Activated CD4-positive, alpha-beta memory T cell treated with anti-CD3 and anti-CD28 coated beads for 36 hours (primary cell): Measurements from ENCODE around the gene SMAD3. TPM values are rescaled to one million over a fixed set of nuclear protein-coding genes. Genes with fewer than 3 reads are reported as not detected.

Experiments
- CTCF ChIA-PET: fragments of 350-600 bp; sonication (Branson Sonifier 250); formaldehyde crosslinking; loops from one replicate; lab custom pipeline; 2021; ENCODE audit warnings: antibody characterized with exemption, inconsistent platforms; lab: Charles Lee
- POLR2A ChIA-PET: fragments of 350-600 bp; sonication (Branson Sonifier 250); formaldehyde crosslinking; loops from one replicate; lab custom pipeline; 2021; ENCODE audit warnings: antibody characterized with exemption; lab: Charles Lee
- DNase-seq: peaks from one replicate; pipeline ENCODE4 v3.0.0-alpha.2; 2020
- H3K27ac Mint-ChIP-seq: one replicate; pipeline ENCODE4 v1.8.0; 2021; ENCODE audit warnings: mixed read lengths
- H3K27me3 Mint-ChIP-seq: one replicate; pipeline ENCODE4 v1.8.0; 2021; ENCODE audit warnings: mixed read lengths
- H3K36me3 Mint-ChIP-seq: one replicate; pipeline ENCODE4 v1.8.0; 2021; ENCODE audit warnings: mixed read lengths
- H3K4me1 Mint-ChIP-seq: one replicate; pipeline ENCODE4 v1.8.0; 2021; ENCODE audit warnings: low read depth, mixed read lengths
- H3K4me3 Mint-ChIP-seq: one replicate; pipeline ENCODE4 v1.8.0; 2021; ENCODE audit warnings: mild to moderate bottlenecking, mixed read lengths
- H3K9me3 Mint-ChIP-seq: one replicate; pipeline ENCODE4 v1.8.0; 2021; ENCODE audit warnings: mixed read lengths
- intact Hi-C: fragments of 100-400 bp; cut with micrococcal nuclease; formaldehyde crosslinking; loops from one replicate; pipeline ENCODE4 v1.15.1; 2023
- total RNA-seq, 2 experiments: library from RNA; stranded (reverse); gene quantifications; one replicate each; pipeline ENCODE4 v1.2.3, GENCODE V29; 2021

SMAD3 gene
- total RNA-seq, 2 experiments from 2014 or later: 50.2 to 50.5 TPM

DNA sequence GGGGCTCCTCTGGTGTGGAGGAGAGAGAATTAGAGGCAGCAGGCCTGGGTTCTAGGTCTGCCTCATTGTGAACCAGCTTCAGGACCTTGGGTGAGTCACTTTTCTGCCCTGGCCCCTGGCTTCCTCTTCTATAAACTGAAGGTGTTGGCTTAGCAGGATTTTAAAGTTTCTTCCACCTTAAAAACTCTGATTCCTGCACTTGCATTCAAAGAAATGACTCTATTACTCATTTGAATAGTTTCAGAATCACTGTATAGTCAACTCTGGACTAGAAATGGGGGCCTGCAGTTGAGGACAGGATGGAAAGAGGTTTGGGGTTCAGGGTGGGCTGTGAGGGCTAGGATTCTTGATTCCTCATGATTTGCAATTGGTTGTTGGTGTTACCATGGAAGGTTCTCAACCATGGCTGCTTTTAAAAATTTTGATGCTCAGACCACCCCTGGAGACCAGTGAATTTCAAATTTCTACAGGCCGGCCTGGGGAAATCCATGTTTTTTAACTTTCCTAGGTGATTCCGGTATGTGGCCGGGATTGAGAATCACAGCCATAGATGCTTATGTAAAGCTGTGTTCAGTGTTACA lies 19.9 kb downstream of the SMAD3 start:
- Mint-ChIP-seq H3K36me3 (peaks cover 18% of the 10 kb centered on the region), H3K9me3 (peaks cover 4% of the 10 kb centered on the region), H3K4me3 (peak overlapping the region; percentile 21), H3K27ac (peak overlapping the region; percentile 82), H3K4me1 (peaks cover 98% of the 10 kb centered on the region), H3K27me3 (no peaks in the 10 kb centered on the region)
- intact Hi-C loops: loop anchor here (1.0 to 5.0 kb wide), 7 partner anchors 16 to 222 kb away; no protein-coding TSS in a partner anchor
- DNase-seq: peak; percentile 84
- POLR2A ChIA-PET: interaction anchor here (0.5 to 6.9 kb wide), 18 partner anchors 10 to 215 kb away, joined by 3 to 117 read pairs (median 3); partner anchors contain the start of gene SMAD3
- CTCF ChIA-PET: interaction anchor here (0.7 to 5.8 kb wide), 5 partner anchors 17 to 218 kb away, joined by 3 to 69 read pairs (median 3); partner anchors contain the start of gene SMAD3

- intact Hi-C loops: loop anchor here (1.0 to 5.0 kb wide), 7 partner anchors 15 to 221 kb away; no protein-coding TSS in a partner anchor
- CTCF ChIA-PET: interaction anchor here (0.7 to 5.8 kb wide), 5 partner anchors 12 to 62 kb away, joined by 3 to 69 read pairs (median 3); partner anchors contain the start of gene SMAD3
- POLR2A ChIA-PET: interaction anchor here (0.5 to 6.9 kb wide), 18 partner anchors 9 to 215 kb away, joined by 3 to 117 read pairs (median 3); partner anchors contain the start of gene SMAD3
- no peaks in the 10 kb centered on the region for H3K27me3 Mint-ChIP-seq
- H3K27ac Mint-ChIP-seq: peak overlapping the region; percentile 82
- H3K9me3 Mint-ChIP-seq: peaks cover 4% of the 10 kb centered on the region
- DNase-seq: peak; percentile 70
- peaks cover 18% of the 10 kb centered on the region for H3K36me3 Mint-ChIP-seq
- H3K4me1 Mint-ChIP-seq: peaks cover 98% of the 10 kb centered on the region
- peak overlapping the region; percentile 1 for H3K4me3 Mint-ChIP-seq
Observed at GRCh38 chr15:67085818-67086636, 20.6 kb downstream of the SMAD3 start.

GRCh38 chr15:67086637-67086914 lies 21.2 kb downstream of the SMAD3 start:
- peaks cover 4% of the 10 kb centered on the region for H3K9me3 Mint-ChIP-seq
- no peaks in the 10 kb centered on the region for H3K27me3 Mint-ChIP-seq
- intact Hi-C loops: loop anchor here (5.0 kb wide), 1 partner anchor 91 kb away; no protein-coding TSS in a partner anchor
- peaks cover 17% of the 10 kb centered on the region for H3K36me3 Mint-ChIP-seq
- peak overlapping the region; percentile 82 for H3K27ac Mint-ChIP-seq
- DNase-seq: no peak
- CTCF ChIA-PET: interaction anchor here (0.7 to 2.8 kb wide), 3 partner anchors 12 to 62 kb away, joined by 3 to 21 read pairs (median 3); no protein-coding TSS in a partner anchor
- H3K4me1 Mint-ChIP-seq: peaks cover 97% of the 10 kb centered on the region
- H3K4me3 Mint-ChIP-seq: no peak overlapping the region
- POLR2A ChIA-PET: interaction anchor here (1.1 to 6.9 kb wide), 4 partner anchors 11 to 18 kb away, joined by 3 to 117 read pairs (median 29); partner anchors contain the start of gene SMAD3

GRCh38 chr15:67087507-67088172 lies 22.2 kb downstream of the SMAD3 start:
- ChIA-PET POLR2A (interaction anchor here (1.1 to 4.8 kb wide), 3 partner anchors 9 to 19 kb away, joined by 4 to 54 read pairs (median 4); partner anchors contain the start of gene SMAD3), CTCF (interaction anchor here (0.6 to 1.5 kb wide), 4 partner anchors 9 to 41 kb away, joined by 3 to 4 read pairs (median 3); partner anchors contain the start of gene SMAD3)
- Mint-ChIP-seq H3K27me3 (no peaks in the 10 kb centered on the region), H3K36me3 (peaks cover 10% of the 10 kb centered on the region), H3K27ac (no peak overlapping the region), H3K4me3 (no peak overlapping the region), H3K4me1 (peaks cover 97% of the 10 kb centered on the region), H3K9me3 (no peaks in the 10 kb centered on the region)
- intact Hi-C loops: loop anchor here (5.0 kb wide), 1 partner anchor 90 kb away; no protein-coding TSS in a partner anchor
- no peak for DNase-seq

- no peak overlapping the region for H3K27ac Mint-ChIP-seq
- no peak for DNase-seq
- H3K36me3 Mint-ChIP-seq: peaks cover 15% of the 10 kb centered on the region
- H3K4me1 Mint-ChIP-seq: peaks cover 92% of the 10 kb centered on the region
- ChIA-PET CTCF (interaction anchor here (0.7 to 3.9 kb wide), 2 partner anchors 12 to 14 kb away, joined by 4 to 14 read pairs; no protein-coding TSS in a partner anchor), POLR2A (interaction anchor here (1.2 to 3.4 kb wide), 2 partner anchors 13 to 23 kb away, joined by 3 to 52 read pairs; no protein-coding TSS in a partner anchor)
- H3K4me3 Mint-ChIP-seq: no peak overlapping the region
- intact Hi-C loops: loop anchor here (5.0 kb wide), 1 partner anchor 88 kb away; no protein-coding TSS in a partner anchor
- no peaks in the 10 kb centered on the region for H3K27me3 Mint-ChIP-seq
- H3K9me3 Mint-ChIP-seq: no peaks in the 10 kb centered on the region
Observed at GRCh38 chr15:67089217-67090193, 24.1 kb downstream of the SMAD3 start.

GRCh38 chr15:67090297-67091070 lies 25.1 kb downstream of the SMAD3 start:
- peak overlapping the region; percentile 44 for H3K4me3 Mint-ChIP-seq
- POLR2A ChIA-PET: interaction anchor here (0.9 to 3.4 kb wide), 3 partner anchors 12 to 47 kb away, joined by 3 to 52 read pairs (median 3); no protein-coding TSS in a partner anchor

GRCh38 chr15:67091071-67091979 lies 25.9 kb downstream of the SMAD3 start:
- intact Hi-C loops: loop anchor here (1.0 kb wide), 2 partner anchors 10 kb away; no protein-coding TSS in a partner anchor
- Mint-ChIP-seq H3K4me3 (peak overlapping the region; percentile 44), H3K36me3 (peaks cover 27% of the 10 kb centered on the region), H3K9me3 (no peaks in the 10 kb centered on the region), H3K27ac (peak overlapping the region; percentile 78), H3K27me3 (no peaks in the 10 kb centered on the region), H3K4me1 (peaks cover 91% of the 10 kb centered on the region)
- peak; percentile 90 for DNase-seq
- ChIA-PET CTCF (interaction anchor here (0.8 to 3.9 kb wide), 8 partner anchors 10 to 149 kb away, joined by 3 to 14 read pairs (median 4); no protein-coding TSS in a partner anchor), POLR2A (interaction anchor here (0.9 to 3.4 kb wide), 5 partner anchors 11 to 47 kb away, joined by 3 to 52 read pairs (median 3); no protein-coding TSS in a partner anchor)

More at GRCh38 chr15:67090297-67091070, 25.1 kb downstream of the SMAD3 start:
- no peak for DNase-seq
- H3K36me3 Mint-ChIP-seq: peaks cover 21% of the 10 kb centered on the region
- CTCF ChIA-PET: interaction anchor here (0.7 to 3.9 kb wide), 7 partner anchors 10 to 150 kb away, joined by 3 to 14 read pairs (median 4); no protein-coding TSS in a partner anchor
- peak overlapping the region; percentile 69 for H3K27ac Mint-ChIP-seq
- H3K4me1 Mint-ChIP-seq: peaks cover 92% of the 10 kb centered on the region
- H3K9me3 Mint-ChIP-seq: no peaks in the 10 kb centered on the region
- H3K27me3 Mint-ChIP-seq: no peaks in the 10 kb centered on the region
- intact Hi-C loops: loop anchor here (1.0 kb wide), 2 partner anchors 9 to 11 kb away; no protein-coding TSS in a partner anchor

- Mint-ChIP-seq H3K4me1 (peaks cover 91% of the 10 kb centered on the region), H3K27me3 (no peaks in the 10 kb centered on the region), H3K27ac (peak overlapping the region; percentile 78), H3K4me3 (peak overlapping the region; percentile 24), H3K36me3 (peaks cover 30% of the 10 kb centered on the region), H3K9me3 (no peaks in the 10 kb centered on the region)
- intact Hi-C loops: loop anchor here (1.0 kb wide), 2 partner anchors 9 to 11 kb away; no protein-coding TSS in a partner anchor
- ChIA-PET CTCF (interaction anchor here (0.8 to 3.9 kb wide), 4 partner anchors 9 to 145 kb away, joined by 3 to 14 read pairs (median 4); no protein-coding TSS in a partner anchor), POLR2A (interaction anchor here (1.0 to 3.4 kb wide), 4 partner anchors 10 to 26 kb away, joined by 3 to 52 read pairs (median 4); partner anchors contain the start of gene SMAD3)
- peak; percentile 44 for DNase-seq
Observed at GRCh38 chr15:67091980-67092677, 26.7 kb downstream of the SMAD3 start.
